OCI-LY1 (cell line): Measurements from ENCODE around the gene SZT2.
"Not testable (repeated sequence)": the region's sequence is repeated elsewhere in the genome, so short reads cannot be mapped to it uniquely, and the experiment has no call there.

Experiments used
- CTCF ChIP-seq: fragments of 200-600 bp; sonication (generic), shearing (Covaris generic); IDR thresholded peaks from 2 replicates; pipeline ENCODE4 v1.5.1; 2017; ENCODE audit warnings: mild to moderate bottlenecking, antibody characterized with exemption, low read length, moderate library complexity, mixed read lengths
- EZH2 ChIP-seq: fragments of 200-600 bp; sonication (generic), shearing (Covaris generic); IDR thresholded peaks from 2 replicates; pipeline ENCODE4 v1.8.0; 2017; ENCODE audit warnings: borderline replicate concordance, mixed run types, mild to moderate bottlenecking, antibody characterized with exemption, low read length, moderate library complexity, mixed read lengths

DNA sequence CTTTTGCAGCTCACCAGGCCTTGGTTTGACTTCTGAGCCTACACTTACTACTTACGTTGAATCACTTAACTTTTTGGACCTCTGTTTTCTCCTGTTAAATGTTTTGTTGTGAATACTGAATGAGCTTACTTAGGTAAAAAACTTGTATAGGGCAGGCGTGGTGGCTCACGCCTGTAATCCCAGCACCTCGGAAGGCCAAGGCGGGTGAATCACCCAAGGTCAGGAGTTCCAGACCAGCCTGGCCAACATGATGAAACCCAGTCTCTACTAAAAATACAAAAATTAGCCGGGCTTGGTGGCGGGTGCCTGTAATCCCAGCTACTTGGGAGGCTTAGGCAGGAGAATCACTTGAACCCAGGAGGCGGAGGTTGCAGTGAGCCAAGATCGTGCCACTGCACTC lies 10.7 kb downstream of the SZT2 start:
- TF ChIP-seq CTCF, EZH2: not testable (repeated sequence)
